Esophagus muscularis mucosa (tissue), 3 donors: Measurements from ENCODE around the gene CD99L2.
"Not testable (repeated sequence)": the region's sequence is repeated elsewhere in the genome, so short reads cannot be mapped to it uniquely, and the experiment has no call there.

Experiments
- POLR2A ChIP-seq: fragments of 450-650 bp; IDR thresholded peaks from one replicate; pipeline ENCODE4 v1.6.1; 2017; ENCODE audit warnings: antibody characterized with exemption, moderate library complexity, mild to moderate bottlenecking, low read depth
- TF ChIP-seq, protein P1 (sequence below), 3 experiments: fragments of 200-600 bp in 2 of 3; fragments of 450-650 bp in 1 of 3; sonication (generic) in 2 of 3; IDR thresholded peaks; one replicate each; pipeline ENCODE4 v1.5.1; 2017 to 2019; ENCODE audit warnings: antibody characterized with exemption in 3 of 3, mild to moderate bottlenecking in 2 of 3, moderate library complexity in 1 of 3

DNA sequence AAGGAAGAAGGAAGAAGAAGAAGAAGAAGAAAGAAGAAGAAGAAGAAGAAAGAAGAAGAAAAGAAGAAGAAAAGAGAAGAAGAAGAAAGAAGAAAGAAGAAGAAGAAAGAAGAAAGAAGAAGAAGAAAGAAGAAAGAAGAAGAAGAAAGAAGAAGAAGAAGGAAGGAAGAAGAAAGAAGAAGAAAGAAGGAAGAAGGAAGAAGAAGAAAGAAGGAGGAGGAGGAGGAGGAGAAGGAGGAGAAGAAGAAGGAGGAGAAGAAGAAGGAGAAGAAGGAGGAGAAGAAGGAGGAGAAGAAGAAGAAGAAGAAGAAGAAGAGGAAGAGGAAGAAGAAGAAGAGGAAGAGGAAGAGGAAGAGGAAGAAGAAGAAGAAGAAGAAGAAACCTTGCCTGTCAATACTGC, 74.1 kb downstream of the CD99L2 start:
- TF ChIP-seq, protein P1, sequence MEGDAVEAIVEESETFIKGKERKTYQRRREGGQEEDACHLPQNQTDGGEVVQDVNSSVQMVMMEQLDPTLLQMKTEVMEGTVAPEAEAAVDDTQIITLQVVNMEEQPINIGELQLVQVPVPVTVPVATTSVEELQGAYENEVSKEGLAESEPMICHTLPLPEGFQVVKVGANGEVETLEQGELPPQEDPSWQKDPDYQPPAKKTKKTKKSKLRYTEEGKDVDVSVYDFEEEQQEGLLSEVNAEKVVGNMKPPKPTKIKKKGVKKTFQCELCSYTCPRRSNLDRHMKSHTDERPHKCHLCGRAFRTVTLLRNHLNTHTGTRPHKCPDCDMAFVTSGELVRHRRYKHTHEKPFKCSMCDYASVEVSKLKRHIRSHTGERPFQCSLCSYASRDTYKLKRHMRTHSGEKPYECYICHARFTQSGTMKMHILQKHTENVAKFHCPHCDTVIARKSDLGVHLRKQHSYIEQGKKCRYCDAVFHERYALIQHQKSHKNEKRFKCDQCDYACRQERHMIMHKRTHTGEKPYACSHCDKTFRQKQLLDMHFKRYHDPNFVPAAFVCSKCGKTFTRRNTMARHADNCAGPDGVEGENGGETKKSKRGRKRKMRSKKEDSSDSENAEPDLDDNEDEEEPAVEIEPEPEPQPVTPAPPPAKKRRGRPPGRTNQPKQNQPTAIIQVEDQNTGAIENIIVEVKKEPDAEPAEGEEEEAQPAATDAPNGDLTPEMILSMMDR (IDR thresholded peaks at IDR 0.05), result not testable (repeated sequence)
- not testable (repeated sequence) for TF ChIP-seq POLR2A
